ENCODE data around the gene NGDN. TPM values are rescaled to one million over a fixed set of nuclear protein-coding genes. Genes with fewer than 3 reads are reported as not detected.

The NGDN gene
- total RNA-seq, 1 donor: 23.7 TPM

DNA sequence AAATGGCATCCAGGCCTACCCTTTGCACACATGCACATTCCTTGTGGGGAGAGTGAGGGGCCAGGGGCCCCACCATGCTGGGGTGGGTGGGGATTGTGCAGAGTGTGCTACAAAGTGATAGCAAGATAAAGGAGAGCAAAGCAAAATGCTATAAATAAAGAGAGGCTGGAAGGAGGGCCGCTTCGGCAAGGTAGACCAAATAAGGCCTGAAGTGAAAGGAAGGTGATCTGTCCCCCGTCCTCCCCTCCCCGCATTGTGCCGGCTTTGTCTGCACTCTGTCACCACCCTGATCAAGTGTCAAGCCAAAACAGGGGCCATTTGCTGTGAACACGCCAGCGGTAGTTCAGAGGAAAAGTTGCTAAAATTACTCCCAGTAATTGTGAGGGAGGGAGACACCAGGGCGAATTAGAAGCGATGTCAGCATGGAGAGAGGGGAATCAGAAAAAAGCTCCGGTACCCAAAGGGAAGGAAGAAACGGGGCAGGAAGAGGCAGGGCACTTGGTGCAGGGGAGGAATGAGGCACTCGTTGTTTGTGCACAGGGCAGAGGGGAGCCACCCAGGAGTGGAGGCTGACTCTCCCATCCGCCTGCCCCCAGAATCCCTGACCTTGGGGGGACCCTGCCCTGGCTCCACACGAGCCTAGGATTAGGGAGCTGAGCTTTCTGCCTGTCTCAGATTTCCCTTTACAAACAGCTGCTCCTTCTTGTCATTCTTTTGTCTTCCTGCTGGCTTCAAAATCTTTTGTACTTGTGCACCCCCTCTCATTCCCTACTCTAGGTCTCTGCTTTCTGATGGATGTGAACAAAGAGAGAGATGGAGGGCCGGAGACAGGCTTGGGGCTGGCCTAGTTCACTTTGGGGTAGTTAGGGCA lies 31.2 kb upstream of the NGDN start:
- peak in 1 of 3 donors; percentile 9 for DNase-seq (ENCODE audit: low read depth in 2 of 3, low spot score in 2 of 3)

DNA sequence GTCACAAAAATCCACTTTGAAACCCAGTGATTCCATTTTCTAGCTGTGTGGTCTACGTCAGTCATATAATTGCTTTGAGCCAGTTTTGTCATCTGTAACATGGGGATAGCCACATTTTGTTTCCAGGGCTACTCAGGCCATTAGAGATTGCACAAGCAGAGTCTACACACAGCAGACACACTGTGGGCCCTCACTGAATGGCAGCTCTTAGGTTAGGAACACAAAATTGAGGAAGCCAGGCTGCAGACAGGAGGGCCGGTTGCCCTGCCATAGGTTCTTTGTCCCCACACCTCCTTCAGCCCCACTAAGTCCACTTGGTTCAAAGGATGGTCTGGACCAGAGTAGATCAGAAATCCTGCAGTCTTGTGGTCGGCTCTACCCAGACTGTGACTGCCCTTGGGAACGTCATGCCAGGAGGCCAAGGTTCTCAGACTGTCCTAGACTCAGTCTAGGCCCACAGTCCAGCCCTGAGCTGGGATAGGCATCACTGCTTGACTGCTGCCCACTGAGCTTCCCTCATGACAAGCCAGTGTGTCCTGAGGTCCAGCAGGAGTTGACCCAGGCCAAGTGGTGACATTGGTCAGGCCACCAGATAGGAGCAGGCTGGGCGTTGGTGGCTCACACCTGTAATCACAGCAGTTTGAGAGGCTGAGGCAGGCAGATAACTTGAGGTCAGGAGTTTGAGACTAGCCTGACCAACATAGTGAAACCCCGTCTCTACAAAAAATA lies 30.2 kb upstream of the NGDN start:
- no peak for DNase-seq (ENCODE audit: low read depth in 2 of 3, low spot score in 2 of 3)

DNA sequence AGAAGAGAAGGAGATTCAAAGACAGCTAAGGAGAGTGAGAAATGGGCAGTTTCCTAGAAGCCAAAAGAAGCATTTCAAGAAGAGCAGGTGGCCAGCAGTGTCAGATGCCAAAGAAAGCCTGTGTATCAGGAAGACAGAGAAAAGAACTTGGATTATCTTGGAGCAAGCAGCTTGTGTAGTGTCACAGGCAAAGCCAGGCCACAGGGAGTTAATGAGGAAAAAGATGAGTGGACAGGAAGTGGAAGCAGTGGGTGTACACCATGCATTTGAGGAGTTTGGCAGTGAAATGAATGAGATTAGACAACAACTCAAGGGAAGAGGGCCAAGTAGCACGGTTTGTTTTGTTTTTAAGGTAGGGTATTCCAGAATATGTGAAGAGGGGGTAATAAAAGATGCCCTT lies 28.4 kb upstream of the NGDN start:
- no peak for DNase-seq (ENCODE audit: low read depth in 2 of 3, low spot score in 2 of 3)

DNA sequence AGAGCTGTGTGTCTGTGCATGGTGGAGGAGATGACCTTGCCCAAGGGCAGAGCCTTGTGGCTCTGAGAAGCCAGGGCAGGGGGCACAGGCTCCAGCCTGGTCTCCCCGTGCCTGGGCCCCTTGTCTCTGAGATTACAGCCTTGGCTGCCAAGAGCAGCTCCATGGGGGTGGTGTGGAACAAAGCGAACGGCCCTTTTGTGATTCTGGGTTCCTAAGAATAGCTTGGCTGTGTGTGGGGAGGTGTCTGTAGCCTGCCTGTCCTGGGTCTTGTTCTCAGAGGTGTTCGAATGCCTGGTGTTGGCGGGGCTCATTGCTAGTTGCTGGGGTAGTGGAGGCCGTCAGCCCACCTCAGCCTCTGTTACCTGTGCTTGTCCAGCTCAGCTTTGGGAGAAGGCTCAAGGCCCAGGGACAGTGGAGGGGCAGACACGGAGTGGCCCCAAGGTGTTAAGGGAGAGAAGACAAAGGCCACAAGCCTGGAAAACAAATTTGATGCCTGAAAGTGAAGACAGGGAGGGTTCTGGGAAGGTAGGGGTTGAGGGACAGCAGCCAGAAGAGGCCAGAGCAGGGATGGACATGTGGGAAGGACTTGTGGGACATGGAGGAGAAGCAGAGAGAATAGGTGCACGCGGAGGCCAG lies 26.7 kb upstream of the NGDN start:
- no peak for DNase-seq (ENCODE audit: low read depth in 2 of 3, low spot score in 2 of 3)

DNA sequence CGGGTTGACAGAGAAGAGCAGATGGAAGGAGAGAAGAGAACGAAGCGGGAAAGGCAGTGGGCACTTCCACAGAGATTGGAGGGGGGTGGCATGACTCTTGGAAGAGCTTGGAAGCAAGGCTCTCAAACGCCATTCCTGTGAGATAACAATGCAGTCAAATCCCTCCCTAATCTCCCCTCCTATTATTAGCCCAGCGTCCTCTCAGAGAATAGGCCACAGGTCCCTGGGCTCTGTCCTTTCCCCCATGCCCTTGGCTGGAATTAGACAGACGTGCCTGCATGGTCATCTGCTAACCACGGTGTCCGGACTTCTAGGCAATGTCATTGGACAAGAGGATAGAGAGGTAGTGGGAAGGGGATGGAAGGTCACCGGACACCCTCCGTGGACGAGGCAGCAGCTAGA lies 26.1 kb upstream of the NGDN start:
- DNase-seq (ENCODE audit: low read depth in 2 of 3, low spot score in 2 of 3): no peak

DNA sequence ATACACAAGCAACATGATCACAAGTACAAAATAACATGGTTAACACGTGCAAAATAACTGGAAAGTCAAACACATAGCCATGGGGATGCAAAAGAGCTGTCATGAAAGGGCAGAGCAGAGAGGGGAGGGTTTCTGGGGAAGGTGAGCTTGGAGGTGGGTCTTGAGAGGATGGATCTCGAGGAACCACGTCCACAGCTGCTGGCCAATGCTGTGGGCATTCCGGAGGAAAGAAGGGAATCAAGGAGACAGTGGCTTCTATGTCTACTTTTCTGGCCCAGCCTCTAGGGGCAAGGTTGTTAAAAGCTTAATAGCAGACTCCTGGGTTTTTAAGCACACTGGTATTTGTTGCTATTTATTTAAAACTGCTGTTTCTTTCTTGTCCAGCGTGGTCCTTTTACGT lies 25.6 kb upstream of the NGDN start:
- DNase-seq (ENCODE audit: low read depth in 2 of 3, low spot score in 2 of 3): no peak

DNA sequence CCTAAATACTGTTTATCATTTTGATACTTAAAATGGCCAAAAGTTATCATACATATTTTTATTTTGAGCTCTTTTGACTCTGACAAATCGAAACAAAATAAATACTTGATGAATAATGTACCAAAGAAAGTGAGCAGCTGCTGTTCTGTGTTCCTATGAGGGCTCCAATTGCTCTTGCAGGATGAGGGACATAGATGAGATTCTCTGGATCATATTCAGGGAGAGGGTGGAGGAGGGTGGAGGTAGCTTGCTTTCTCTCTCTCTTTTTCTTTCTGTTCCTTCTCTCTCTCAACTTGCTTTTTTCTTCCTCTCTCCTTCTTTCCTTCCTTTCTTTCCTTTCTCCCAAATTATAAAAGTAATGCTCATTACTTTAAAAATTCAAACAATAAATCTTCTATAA lies 25.2 kb upstream of the NGDN start:
- no peak for DNase-seq (ENCODE audit: low read depth in 2 of 3, low spot score in 2 of 3)

DNA sequence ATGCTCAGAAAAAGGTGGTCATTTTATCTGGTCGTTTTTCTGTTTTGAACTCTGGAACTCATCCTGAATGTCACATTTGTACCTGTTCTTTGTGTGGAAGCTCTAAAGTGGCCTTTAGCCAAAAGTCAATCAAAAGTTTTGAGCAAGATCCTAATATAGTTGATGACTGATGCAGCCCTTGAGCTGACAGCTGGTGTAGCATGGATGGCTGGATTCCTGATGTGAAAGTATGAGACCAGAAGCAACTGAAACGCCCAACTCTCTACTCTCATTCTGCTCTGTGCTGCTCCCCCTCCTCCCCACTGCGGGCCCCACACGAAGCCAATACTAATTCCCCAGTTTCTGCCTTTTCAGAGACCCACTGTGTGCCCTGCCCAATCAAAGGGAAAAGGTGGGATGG lies 23.7 kb upstream of the NGDN start:
- no peak for DNase-seq (ENCODE audit: low read depth in 2 of 3, low spot score in 2 of 3)

DNA sequence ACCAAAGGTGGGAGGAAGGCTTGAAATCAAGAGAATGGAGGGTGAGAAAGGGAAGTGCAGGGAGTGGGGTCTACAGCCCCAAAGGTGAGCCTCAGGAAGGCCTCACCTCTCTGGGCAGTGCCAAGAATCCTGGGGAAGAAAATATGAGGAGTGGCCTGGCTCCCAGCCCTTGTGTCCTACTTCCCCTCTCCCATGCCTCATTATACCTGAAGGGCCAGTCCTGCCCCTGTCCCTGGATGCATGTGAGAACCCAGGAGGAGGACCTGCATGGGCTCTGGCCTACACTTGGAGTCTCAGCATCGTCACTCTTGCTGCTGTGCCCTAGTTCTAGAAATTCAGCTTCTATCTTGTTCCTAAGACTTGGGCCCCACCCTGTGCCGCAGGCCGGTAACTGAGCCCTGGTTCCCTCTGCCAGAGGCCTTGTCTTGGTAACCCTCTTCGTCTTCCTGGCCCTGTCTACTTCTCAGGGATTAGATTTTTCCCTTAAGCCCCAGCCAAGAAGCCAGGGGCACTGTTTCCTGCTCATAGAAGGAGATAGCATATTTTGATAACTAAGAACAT lies 23.1 kb upstream of the NGDN start:
- DNase-seq (ENCODE audit: low read depth in 2 of 3, low spot score in 2 of 3): no peak

DNA sequence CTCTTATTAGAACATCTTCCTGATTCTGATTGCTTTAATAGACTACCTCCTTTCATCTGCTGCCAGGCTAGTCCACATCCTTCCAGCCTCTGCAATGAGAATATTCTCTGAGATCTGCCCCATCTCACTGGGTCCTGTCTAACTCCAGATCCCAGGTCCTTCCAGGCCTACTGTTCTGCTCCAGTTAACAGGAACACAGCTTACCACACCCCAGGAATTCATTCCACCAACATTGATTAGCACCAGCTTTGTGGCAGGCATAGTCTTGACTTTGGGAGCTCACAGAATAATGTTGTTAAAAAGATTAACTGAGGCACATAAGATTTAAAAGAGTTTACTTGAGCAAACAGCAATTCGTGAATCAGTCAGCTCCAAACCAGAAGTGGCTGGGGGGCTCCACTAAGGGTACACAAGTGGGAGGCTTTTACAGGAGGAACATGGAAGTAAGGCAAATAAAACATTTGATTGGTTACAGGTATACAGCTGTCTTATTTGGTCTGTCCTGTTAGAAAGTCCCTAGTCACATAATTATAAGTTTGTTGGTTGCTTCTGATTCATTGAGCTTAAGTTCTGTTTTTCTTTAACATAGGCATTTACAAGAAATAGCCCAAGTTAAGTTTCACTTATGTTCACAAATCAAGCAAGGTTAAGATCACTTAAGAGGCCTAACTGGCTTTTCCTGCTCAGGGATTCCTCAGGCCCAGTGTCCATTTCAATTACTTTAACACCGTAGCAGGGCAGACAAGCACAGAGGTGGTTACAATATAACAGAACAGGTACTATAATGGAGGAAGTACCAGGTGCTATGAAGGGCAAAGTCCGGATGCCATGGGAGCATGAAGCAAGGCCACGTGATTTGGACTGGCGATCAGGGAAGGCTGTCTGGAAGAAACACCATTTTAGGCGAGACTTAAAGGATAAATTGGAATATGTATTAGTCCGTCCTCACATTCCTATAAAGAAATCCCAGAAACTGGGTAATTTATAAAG lies 21.8 kb upstream of the NGDN start:
- DNase-seq (ENCODE audit: low read depth in 2 of 3, low spot score in 2 of 3): no peak

DNA sequence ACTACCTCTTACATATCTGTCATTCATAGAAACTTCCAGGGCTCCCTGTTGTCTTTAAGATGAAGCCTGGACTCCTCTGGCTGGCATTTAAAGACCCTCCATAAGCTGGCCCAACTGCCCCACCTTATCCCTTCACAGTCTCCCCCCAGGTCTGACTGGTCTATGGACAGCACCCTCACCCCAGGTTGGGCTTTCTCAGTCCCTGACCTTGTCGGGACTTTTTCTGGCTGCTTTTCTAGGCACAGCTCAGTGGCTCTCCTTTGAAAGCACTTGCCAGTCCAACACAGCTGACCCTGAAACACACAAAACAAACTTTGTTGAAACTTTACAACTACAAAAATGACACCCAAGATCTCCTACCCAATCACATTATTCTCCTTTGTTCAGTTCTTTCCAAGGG lies 20.2 kb upstream of the NGDN start:
- DNase-seq (ENCODE audit: low read depth in 2 of 3, low spot score in 2 of 3): no peak

DNA sequence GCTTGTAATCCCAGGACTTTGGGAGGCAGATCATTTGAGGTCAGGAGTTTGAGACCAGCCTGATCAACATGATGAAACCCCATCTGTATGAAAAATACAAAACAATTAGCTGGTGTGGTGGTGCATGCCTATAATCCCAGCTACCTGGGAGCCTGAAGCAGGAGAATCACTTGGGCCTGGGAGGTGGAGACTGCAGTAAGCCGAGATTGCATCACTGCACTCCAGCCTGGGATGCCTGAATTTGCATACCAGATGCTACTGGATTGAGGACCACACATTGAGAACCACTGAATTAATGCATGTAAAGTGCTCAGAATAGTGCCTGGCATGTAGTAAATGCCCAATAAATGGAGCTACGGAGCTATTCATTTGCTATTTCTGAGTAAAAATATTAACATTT lies 19.1 kb upstream of the NGDN start:
- no peak for DNase-seq (ENCODE audit: low read depth in 2 of 3, low spot score in 2 of 3)

DNA sequence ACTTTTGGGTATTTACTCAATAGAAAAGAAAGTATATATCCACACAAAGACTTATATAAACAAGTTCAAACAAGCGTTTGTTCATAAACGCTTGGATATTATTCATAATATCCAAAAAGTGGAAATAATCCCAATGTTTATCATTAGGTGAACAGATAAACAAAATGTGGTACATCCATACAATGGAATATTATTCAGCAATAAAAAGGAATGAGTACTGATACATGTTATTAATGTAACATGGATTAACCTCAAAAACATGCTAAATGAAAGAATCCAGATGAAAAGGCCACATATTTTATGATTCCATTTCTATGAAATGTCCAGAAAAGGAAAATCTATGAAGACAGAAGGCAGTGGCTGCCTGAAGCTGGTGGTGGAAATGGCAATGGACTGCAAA lies 17.3 kb upstream of the NGDN start:
- DNase-seq (ENCODE audit: low read depth in 2 of 3, low spot score in 2 of 3): no peak

DNA sequence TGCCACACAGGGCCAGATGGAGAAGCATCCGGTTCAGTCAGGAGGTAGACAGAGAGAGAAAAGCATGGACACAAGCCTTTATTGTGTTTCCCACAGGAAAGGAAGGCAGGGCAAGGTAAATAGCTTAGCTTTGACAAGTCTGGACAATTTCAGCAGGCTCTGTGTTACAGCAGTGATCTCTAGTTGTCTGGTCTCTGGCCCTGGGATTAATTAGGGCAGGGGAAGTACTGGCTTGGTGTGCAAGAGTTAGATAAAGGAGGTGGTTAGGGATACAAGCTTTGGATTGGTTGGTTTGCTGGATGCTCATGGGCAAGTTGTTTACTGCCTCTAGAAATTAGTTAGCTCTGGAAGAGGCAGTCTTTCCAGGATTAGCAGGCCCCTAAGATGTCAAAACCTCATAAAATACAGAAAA lies 15.1 kb upstream of the NGDN start:
- peak in 2 of 3 donors; percentile 45 to 74 for DNase-seq (ENCODE audit: low read depth in 2 of 3, low spot score in 2 of 3)

DNA sequence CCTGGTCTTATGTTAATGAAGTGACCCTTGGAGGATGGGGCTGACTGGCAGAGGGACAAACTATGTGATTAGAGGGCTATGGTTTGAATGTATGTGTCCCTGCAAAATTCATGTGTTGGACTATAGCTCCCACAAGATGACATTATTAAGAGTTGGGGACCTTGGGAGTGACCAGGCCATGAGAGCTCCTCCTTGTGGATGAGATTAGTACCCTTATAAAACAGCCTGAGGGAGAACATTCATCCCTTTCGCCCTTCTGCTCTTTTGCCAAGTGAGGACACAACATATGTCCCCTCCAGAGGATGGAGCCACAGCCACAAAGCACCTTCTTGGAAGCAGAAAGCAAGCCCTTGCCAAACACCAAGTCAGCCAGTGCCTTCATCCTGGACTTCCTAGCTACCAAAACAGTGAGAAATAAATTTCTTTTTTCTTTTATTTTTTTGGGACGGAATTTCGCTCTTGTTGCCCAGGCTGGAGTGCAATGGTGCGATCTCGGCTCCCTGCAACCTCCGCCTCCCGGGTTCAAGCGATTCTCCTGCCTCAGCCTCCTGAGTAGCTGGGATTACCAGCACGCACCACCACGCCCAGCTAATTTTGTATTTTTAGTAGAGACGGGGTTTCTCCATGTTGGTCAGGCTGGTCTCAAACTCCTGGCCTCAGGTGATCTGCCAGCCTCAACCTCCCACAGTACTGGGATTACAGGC lies 12.5 kb upstream of the NGDN start:
- peak in 1 of 3 donors; percentile 17 for DNase-seq (ENCODE audit: low read depth in 2 of 3, low spot score in 2 of 3)

DNA sequence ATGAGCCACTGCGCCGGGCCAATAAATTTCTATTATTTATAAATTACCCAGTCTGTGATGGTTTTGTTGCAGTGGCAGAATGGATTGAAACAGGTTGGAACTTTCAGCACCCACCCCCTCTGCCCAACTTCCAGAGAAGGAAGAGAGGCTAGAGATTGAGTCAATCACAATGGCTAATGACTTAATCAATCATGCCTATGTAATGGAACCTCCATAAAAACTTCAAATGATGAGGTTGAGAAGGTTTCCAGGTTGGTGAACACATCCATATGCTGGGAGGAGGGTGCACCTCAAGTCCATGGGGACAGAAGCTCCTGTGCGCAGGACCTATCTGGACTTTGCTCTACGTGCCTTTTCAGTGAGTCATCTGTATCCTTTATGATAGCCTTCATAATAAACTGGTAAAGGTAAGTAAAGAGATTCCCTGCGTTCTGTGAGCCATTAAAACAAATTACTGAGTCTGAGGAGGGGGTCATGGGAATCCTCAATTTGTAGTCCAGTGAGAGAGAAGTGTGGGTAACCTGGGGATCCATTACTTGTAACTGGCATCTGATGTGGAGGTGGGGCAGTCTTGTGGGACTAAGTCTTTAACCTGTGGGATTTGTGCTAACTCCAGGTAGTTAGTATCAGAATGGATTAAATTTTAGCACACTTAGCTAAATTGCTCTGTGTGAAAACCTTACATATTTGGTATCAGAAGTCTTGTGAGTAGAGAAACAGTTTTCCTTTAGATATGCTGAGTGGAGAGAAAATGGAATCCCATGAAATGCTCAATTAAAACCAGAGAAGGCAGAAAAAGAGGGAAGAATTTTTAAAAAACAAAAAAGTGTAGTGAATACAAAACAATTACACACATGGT lies 11.7 kb upstream of the NGDN start:
- no peak for DNase-seq (ENCODE audit: low read depth in 2 of 3, low spot score in 2 of 3)

DNA sequence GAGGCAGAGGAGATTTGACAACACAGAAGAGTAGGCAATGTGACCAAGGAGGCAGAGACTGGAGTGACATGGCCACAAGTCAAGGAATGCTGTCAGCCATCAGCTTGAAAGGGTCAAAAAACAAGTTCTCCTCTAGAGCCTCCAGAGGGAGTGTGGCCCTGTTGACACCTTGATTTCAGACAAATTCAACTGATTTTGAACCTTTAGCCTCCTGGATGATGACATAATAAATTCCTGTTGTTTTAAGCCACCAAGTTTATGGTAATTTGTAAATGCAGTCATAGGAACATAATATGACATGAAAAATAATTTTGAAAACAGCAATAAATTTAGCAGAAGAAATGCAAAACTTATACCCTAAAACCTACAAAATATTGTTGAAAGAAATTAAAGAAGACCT lies 8.5 kb upstream of the NGDN start:
- DNase-seq (ENCODE audit: low read depth in 2 of 3, low spot score in 2 of 3): no peak

DNA sequence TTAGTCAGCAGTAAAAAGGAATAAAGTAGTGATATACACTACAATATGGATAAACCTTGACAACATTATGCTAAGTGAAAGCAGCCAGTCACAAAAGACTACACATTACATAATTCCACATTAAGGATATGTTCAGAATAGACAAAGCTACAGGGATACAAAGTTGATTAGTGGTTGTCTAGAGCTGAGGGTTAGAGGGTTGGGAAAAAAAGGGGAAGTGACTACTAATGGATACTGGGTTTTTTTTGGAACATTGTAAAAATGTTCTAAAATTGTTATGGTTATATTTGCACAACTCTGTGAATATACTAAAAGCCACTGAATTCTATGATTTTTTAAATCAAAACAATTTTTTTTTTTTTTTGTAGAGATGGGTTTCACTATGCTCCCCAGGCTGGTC lies 4.8 kb upstream of the NGDN start:
- no peak for DNase-seq (ENCODE audit: low read depth in 2 of 3, low spot score in 2 of 3)

DNA sequence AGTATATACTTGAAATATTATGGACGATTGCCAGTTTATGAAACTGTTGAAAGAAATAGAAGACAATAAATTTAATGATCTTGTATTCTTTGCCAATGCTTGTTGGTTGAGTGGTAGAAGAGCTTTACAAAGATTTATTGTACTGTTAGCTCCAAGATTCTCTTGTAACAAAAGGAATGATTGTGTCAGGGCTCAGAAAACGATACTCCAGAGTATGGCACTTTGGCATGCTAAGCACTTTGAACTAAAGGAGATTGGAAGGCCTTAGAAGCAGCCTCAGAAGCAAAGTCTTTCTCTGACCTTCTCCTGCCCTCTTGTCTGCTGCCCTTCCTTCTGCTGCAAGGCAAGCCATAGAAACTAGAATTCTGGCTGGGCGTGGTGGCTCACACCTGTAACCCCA lies 4.2 kb upstream of the NGDN start:
- DNase-seq (ENCODE audit: low read depth in 2 of 3, low spot score in 2 of 3): no peak

Data from hematopoietic multipotent progenitor cell (in vitro differentiated cells).